AG09309 (cell line): ENCODE data around the gene PIGQ.

Source experiments
- DNase-seq: peaks from one replicate; pipeline ENCODE4 v3.0.0-alpha.2; 2010; ENCODE audit warnings: low read depth
- H3K4me3 ChIP-seq: 2 replicates; pipeline ENCODE4 v1.5.1; 2011; ENCODE audit warnings: mild to moderate bottlenecking, low read depth, low read length, moderate library complexity; ENCODE audit not compliant: control insufficient read depth
- CTCF ChIP-seq: IDR thresholded peaks from 2 replicates; pipeline ENCODE4 v1.5.1; 2011; ENCODE audit warnings: mild to moderate bottlenecking, low read depth, low read length, inconsistent platforms; ENCODE audit not compliant: insufficient read depth, control insufficient read depth; ENCODE audit errors: missing control alignments

PIGQ gene

GRCh38 chr16:578870-579405 lies 9.2 kb downstream of the PIGQ start:
- DNase-seq, result no peak
- no peak overlapping the region for H3K4me3 ChIP-seq
- peak; percentile 70 for TF ChIP-seq CTCF

- no peak for TF ChIP-seq CTCF
These were observed 10.6 kb downstream of the PIGQ start for GRCh38 chr16:580141-580945.

GRCh38 chr16:580946-581498 lies 11.3 kb downstream of the PIGQ start:
- TF ChIP-seq CTCF, result no peak
- no peak overlapping the region for H3K4me3 ChIP-seq
- DNase-seq, result no peak

More at GRCh38 chr16:580141-580945, 10.6 kb downstream of the PIGQ start:
- no peak overlapping the region for H3K4me3 ChIP-seq
- DNase-seq, result no peak

GRCh38 chr16:582218-582613 lies 12.4 kb downstream of the PIGQ start:
- DNase-seq, result no peak
- no peak for TF ChIP-seq CTCF
- no peak overlapping the region for H3K4me3 ChIP-seq

- no peak for DNase-seq
- no peak overlapping the region for H3K4me3 ChIP-seq
- TF ChIP-seq CTCF, result no peak
These were observed 13.0 kb downstream of the PIGQ start for GRCh38 chr16:582614-583331.

- H3K4me3 ChIP-seq, result no peak overlapping the region
- TF ChIP-seq CTCF, result no peak
- no peak for DNase-seq
These were observed 13.7 kb downstream of the PIGQ start for GRCh38 chr16:583470-583814.
